ENCODE results near the gene DLG2.

- TF ChIP-seq CTCF (IDR thresholded peaks at IDR 0.05) (no peak), POLR2A (IDR thresholded peaks at IDR 0.05) (no peak)
Observed at GRCh38 chr11:84390441-84391078, 1236.6 kb downstream of the DLG2 start.

All from uterus (tissue), 2 donors.